Adrenal gland (tissue), 12 donors: ENCODE measurements around the gene KCNA10. TPM values are rescaled to one million over a fixed set of nuclear protein-coding genes. Genes with fewer than 3 reads are reported as not detected.
A peak's percentile ranks its signal among the peaks of the same experiment; 100 is the strongest.

Experiments used
- DNase-seq, 7 donors: peaks; one replicate each; pipeline ENCODE4 v3.0.0-alpha.2; 2019 to 2020
- H3K27ac ChIP-seq, 5 donors: fragments of 200-600 bp; sonication (generic) in 4 of 5; 1 replicate in 3 of 5; 2 replicates in 2 of 5; pipeline versions ENCODE4 v1.5.1 to v1.8.0; 2016 to 2020; ENCODE audit warnings: mild to moderate bottlenecking in 1 of 5
- H3K27me3 ChIP-seq: fragments of 200-600 bp; 2 replicates; pipeline ENCODE4 v1.8.0; 2021
- H3K36me3 ChIP-seq, 2 donors: fragments of 200-600 bp; replicated peaks in 1 of 2; 1 replicate in 1 of 2; 2 replicates in 1 of 2; pipeline versions ENCODE4 v1.5.1 to v1.8.0; 2018 to 2022
- H3K4me1 ChIP-seq, 2 donors: fragments of 200-600 bp; replicated peaks in 1 of 2; 1 replicate in 1 of 2; 2 replicates in 1 of 2; pipeline versions ENCODE4 v1.5.1 to v1.8.0; 2018 to 2021
- H3K4me3 ChIP-seq, 4 donors: fragments of 200-600 bp; sonication (generic) in 3 of 4; one replicate each; pipeline ENCODE4 v1.5.1; 2016 to 2018
- H3K9me3 ChIP-seq, 3 donors: fragments of 200-600 bp; sonication (generic) in 1 of 3; replicated peaks in 1 of 3; 1 replicate in 2 of 3; 2 replicates in 1 of 3; pipeline versions ENCODE4 v1.5.1 to v1.8.0; 2016 to 2021
- CTCF ChIP-seq, 6 experiments: fragments of 450-650 bp in 4 of 6; fragments of 200-600 bp in 2 of 6; sonication (generic) in 1 of 6; IDR thresholded peaks; 1 replicate in 5 of 6; 2 replicates in 1 of 6; pipeline versions ENCODE4 v1.5.1 to v1.8.0; 2016 to 2021; ENCODE audit warnings: antibody characterized with exemption in 6 of 6, mild to moderate bottlenecking in 2 of 6, moderate library complexity in 1 of 6
- POLR2A ChIP-seq, 2 donors: fragments of 450-650 bp; IDR thresholded peaks; one replicate each; pipeline ENCODE4 v1.6.1; 2017; ENCODE audit warnings: antibody characterized with exemption in 2 of 2, mild to moderate bottlenecking in 2 of 2, moderate library complexity in 1 of 2
- WGBS, 4 donors: extraction: QIAGEN DNeasy Blood & Tissue Kit in 2 of 4; methylation state at CpG; one replicate each; pipeline versions ENCODE4 v1.1.5 to v1.1.7; 2013 to 2017; 5-methylcytosine and 5-hydroxymethylcytosine counted together
- intact Hi-C, 2 donors: fragments of 100-400 bp; cut with DNase I; formaldehyde crosslinking; loops; one replicate each; pipeline versions ENCODE4 v1.14.1 to v1.15.0; 2022 to 2023
- polyA plus RNA-seq, 3 donors: library from polyadenylated mRNA; stranded (reverse); fragments of 200-250 nt in 2 of 3; fragments of 350-450 nt in 1 of 3; fragmentation: Illumina TruSeq in 1 of 3; extraction: RNeasy Lipid Tissue Mini Kit (QIAGEN cat#74804) in 1 of 3; gene quantifications; one replicate each; pipeline ENCODE4 v1.2.3, GENCODE V29; 2013 to 2014
- total RNA-seq, 9 donors: library from RNA; depleted of rRNA in 4 of 9; stranded (reverse); fragments of >200 nt in 4 of 9; fragments of 120-200 nt in 1 of 9; fragmentation: NEBNext Ultra II Directional in 1 of 9; extraction: Animal tissue kit (Norgen Biotek cat#: 25700) in 1 of 9; gene quantifications; one replicate each; pipeline versions ENCODE4 v1.1.0 to v1.2.4, GENCODE V29; 2013 to 2023
- donor health status: healthy with polysubstance abuse.
- donor health status: Bipolar disorder and iron deficiency.
- donor health status: DM: yes; HTN: yes; CAD: no.
- donor health status: DM: no; HTN: no; CAD: no.
- donor health status: DM: no; HTN: no; CAD: no.
- donor health status: DM: yes; HTN: yes; CAD: no.

The KCNA10 gene
- total and polyA plus RNA-seq, 12 donors = not detected

DNA sequence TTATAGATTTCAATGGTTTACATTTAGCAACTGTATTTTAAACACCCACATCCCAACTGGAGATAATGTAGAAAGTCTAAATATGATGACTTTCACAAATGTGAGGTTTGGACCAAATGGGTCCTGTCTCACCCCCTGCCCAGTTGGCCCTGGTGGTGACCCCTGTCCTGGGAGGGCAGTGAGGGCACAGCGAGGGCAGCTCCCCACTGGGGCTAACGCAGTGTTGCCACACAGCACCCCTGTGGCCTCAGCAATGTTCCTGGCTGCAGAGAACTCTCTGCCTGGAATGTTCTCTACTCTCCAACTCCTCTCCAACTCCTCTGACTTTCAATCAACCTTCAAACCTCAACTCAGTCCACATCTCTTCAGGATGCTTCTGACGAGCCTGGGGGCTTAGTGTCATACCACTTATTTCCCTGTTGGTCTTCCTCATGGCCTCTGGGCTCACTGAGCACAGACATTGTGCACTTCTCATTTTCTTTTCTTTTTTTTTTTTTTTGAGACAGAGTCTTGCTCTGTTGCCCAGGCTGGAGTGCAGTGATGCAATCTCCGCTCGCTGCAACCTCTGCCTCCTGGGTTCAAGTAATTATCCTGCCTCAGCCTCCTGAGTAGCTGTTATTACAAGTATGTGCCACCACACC is 25.8 kb downstream of the KCNA10 start:
- Histone ChIP-seq H3K9me3 (no peaks in the 10 kb centered on the region), H3K36me3 (no peaks in the 10 kb centered on the region), H3K27me3 (no peaks in the 10 kb centered on the region), H3K4me3 (no peak overlapping the region), H3K27ac (peak overlapping the region in 2 of 5 donors; percentile 2 to 63), H3K4me1 (peaks cover 12 to 13% of the 10 kb centered on the region in 2 donors)
- WGBS, 4 donors = 55 to 80% (median 66%) methylated on average over 5 of the region's 5 CpGs
- TF ChIP-seq POLR2A (IDR thresholded peaks at IDR 0.05) (no peak), CTCF (IDR thresholded peaks at IDR 0.05) (no peak)
- DNase-seq = no peak
- intact Hi-C loops = loop anchor here (10.0 kb wide), 2 partner anchors 78 to 288 kb away; no protein-coding TSS in a partner anchor

DNA sequence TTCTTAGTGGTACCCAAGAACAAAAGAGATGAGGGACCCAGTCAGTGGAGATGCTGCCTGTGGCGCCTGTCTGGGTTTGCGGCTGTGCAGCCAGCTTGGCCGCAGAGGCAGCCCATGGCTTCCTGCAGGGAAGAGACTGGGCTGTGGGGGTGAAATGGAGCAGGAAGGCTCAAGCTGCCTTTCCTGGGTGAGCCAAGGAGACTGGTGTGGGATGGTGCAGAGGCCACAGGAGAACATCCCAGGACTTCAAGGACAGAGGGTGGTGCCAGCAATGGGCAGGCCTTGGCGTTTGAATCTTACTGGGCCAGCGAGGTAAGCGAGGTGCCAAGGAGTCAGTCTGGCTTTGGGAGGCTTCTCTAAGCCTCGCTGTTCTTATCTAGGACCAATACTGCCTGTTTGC is 26.4 kb downstream of the KCNA10 start:
- 43 to 57% (median 46%) methylated on average over 7 of the region's 7 CpGs for WGBS, 4 donors
- Histone ChIP-seq H3K27ac (peak overlapping the region in 1 of 5 donors; percentile 63), H3K9me3 (no peaks in the 10 kb centered on the region), H3K27me3 (no peaks in the 10 kb centered on the region), H3K4me1 (peaks cover 12 to 13% of the 10 kb centered on the region in 2 donors), H3K36me3 (no peaks in the 10 kb centered on the region), H3K4me3 (no peak overlapping the region)
- TF ChIP-seq POLR2A (IDR thresholded peaks at IDR 0.05) (no peak), CTCF (IDR thresholded peaks at IDR 0.05) (no peak)
- intact Hi-C loops = loop anchor here (10.0 kb wide), 2 partner anchors 78 to 288 kb away; no protein-coding TSS in a partner anchor
- peak; percentile 50 to 93 (median 83) for DNase-seq

DNA sequence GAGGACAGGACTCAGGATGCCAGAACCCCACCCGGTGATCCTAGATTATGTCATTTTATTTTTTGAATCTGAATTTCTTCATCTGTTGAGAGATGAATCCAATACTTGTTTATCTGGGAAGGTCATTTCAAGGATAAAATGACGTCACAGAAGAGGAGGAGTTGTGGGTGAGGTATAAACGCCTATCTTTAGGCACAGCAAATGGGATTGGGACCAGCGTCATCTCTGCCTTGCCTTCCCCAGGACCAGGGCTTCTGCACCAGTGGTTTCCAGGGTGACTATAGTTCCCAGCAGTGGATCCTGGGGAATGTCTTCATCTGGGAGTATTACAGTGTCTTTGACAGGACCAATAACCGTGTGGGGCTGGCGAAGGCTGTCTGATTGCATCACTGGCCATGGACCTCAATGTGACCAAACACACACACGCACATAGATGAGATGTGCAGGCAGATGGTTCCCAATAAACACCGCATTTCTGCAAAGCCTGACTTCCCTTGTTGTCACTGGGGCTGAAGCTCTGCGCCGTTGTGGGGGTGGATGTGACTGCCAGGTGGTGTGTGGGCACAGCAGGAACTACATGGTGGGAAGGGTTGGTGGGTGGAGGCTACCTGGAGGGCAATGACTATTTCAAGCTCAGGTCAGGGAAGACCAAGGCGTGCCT is 28.1 kb downstream of the KCNA10 start:
- TF ChIP-seq POLR2A (IDR thresholded peaks at IDR 0.05) (no peak), CTCF (IDR thresholded peaks at IDR 0.05) (no peak)
- H3K4me1 ChIP-seq = peaks cover 12 to 13% of the 10 kb centered on the region in 2 donors
- H3K27me3 ChIP-seq = no peaks in the 10 kb centered on the region
- no peak overlapping the region for H3K27ac ChIP-seq
- H3K36me3 ChIP-seq = no peaks in the 10 kb centered on the region
- intact Hi-C loops = loop anchor here (10.0 kb wide), 2 partner anchors 76 to 286 kb away; no protein-coding TSS in a partner anchor
- DNase-seq = no peak
- H3K4me3 ChIP-seq = no peak overlapping the region
- WGBS, 4 donors = 71 to 77% (median 74%) methylated on average over 9 to 11 of the region's 11 CpGs
- no peaks in the 10 kb centered on the region for H3K9me3 ChIP-seq

- intact Hi-C loops = loop anchor here (10.0 kb wide), 2 partner anchors 75 to 285 kb away; no protein-coding TSS in a partner anchor
- H3K27ac ChIP-seq = no peak overlapping the region
- TF ChIP-seq CTCF (IDR thresholded peaks at IDR 0.05) (no peak), POLR2A (IDR thresholded peaks at IDR 0.05) (no peak)
- WGBS, 4 donors = 79 to 95% (median 88%) methylated on average over 5 to 14 of the region's 14 CpGs
- no peaks in the 10 kb centered on the region for H3K36me3 ChIP-seq
- peaks cover 12 to 13% of the 10 kb centered on the region in 2 donors for H3K4me1 ChIP-seq
- no peaks in the 10 kb centered on the region for H3K9me3 ChIP-seq
- H3K4me3 ChIP-seq = no peak overlapping the region
- no peak for DNase-seq
- no peaks in the 10 kb centered on the region for H3K27me3 ChIP-seq
Observed at GRCh38 chr1:110489973-110490542, 28.9 kb downstream of the KCNA10 start.
